SU-DHL-6 (cell line): Measurements from ENCODE around the gene GOLM1.

ENCODE experiments used
- H2AFZ ChIP-seq: fragments of 200-600 bp; sonication (generic); 2 replicates; pipeline ENCODE4 v1.6.1; 2014; ENCODE audit warnings: low read depth, mild to moderate bottlenecking, moderate library complexity, mixed read lengths, antibody characterized with exemption, low read length; ENCODE audit not compliant: severe bottlenecking
- H3F3A ChIP-seq: fragments of 200-600 bp; shearing (Covaris generic); 2 replicates; pipeline ENCODE4 v1.6.0; 2016; ENCODE audit warnings: antibody characterized with exemption, mild to moderate bottlenecking; ENCODE audit not compliant: insufficient read depth
- H3K27ac ChIP-seq: fragments of 200-600 bp; sonication (generic); 2 replicates; pipeline ENCODE4 v1.5.1; 2016; ENCODE audit warnings: low read depth, mild to moderate bottlenecking, low read length, moderate library complexity, mixed read lengths
- H3K27me3 ChIP-seq: fragments of 200-600 bp; sonication (generic), shearing (Covaris generic); 2 replicates; pipeline ENCODE4 v1.6.0; 2014; ENCODE audit warnings: mild to moderate bottlenecking, low read length
- H3K36me3 ChIP-seq: fragments of 200-600 bp; sonication (generic); 2 replicates; pipeline ENCODE4 v1.6.1; 2014; ENCODE audit warnings: mild to moderate bottlenecking, low read length, mixed read lengths
- H3K4me2 ChIP-seq: fragments of 300-600, 200-600 bp; shearing (Covaris generic), sonication (generic); 2 replicates; pipeline ENCODE4 v1.6.0; 2014; ENCODE audit warnings: low read length, low read depth, mild to moderate bottlenecking; ENCODE audit not compliant: poor library complexity, severe bottlenecking
- H3K4me3 ChIP-seq: fragments of 200-600 bp; sonication (generic); 2 replicates; pipeline ENCODE4 v1.5.1; 2014; ENCODE audit warnings: antibody characterized with exemption, low read length, mild to moderate bottlenecking, mixed read lengths; ENCODE audit not compliant: insufficient read depth, poor library complexity, severe bottlenecking
- H3K79me2 ChIP-seq: fragments of 200-600 bp; sonication (generic); 2 replicates; pipeline ENCODE4 v1.6.1; 2014; ENCODE audit warnings: mild to moderate bottlenecking, low read length, moderate library complexity; ENCODE audit not compliant: insufficient read depth
- H3K9ac ChIP-seq: fragments of 200-600 bp; sonication (generic); 2 replicates; pipeline ENCODE4 v1.7.0; 2014; ENCODE audit warnings: mild to moderate bottlenecking, low read length
- H3K9me2 ChIP-seq: fragments of 200-600 bp; sonication (generic); replicated peaks from 2 replicates; pipeline ENCODE4 v1.6.1; 2014; ENCODE audit warnings: low read length; ENCODE audit not compliant: insufficient read depth
- H3K9me3 ChIP-seq: fragments of 200-600 bp; sonication (generic); 2 replicates; pipeline ENCODE4 v1.6.1; 2014; ENCODE audit warnings: low read length, mixed read lengths; ENCODE audit not compliant: insufficient read depth
- H4K20me1 ChIP-seq: fragments of 200-600 bp; sonication (generic); 2 replicates; pipeline ENCODE4 v1.6.1; 2014; ENCODE audit warnings: low read depth, mild to moderate bottlenecking, antibody characterized with exemption, low read length, moderate library complexity, mixed read lengths
- EZH2phosphoT487 ChIP-seq: fragments of 200-600 bp; sonication (generic), shearing (Covaris generic); conservative IDR thresholded peaks from 2 replicates; pipeline ENCODE4 v1.6.1; 2018; ENCODE audit warnings: mild to moderate bottlenecking, antibody characterized with exemption, low read length, moderate library complexity, mixed read lengths
- TF ChIP-seq, protein P1 (sequence below): fragments of 200-600 bp; sonication (generic); IDR thresholded peaks from one replicate; pipeline ENCODE4 v1.5.1; 2017; ENCODE audit warnings: antibody characterized with exemption, mild to moderate bottlenecking, low read length, moderate library complexity; ENCODE audit not compliant: insufficient read depth, poor library complexity, severe bottlenecking

The GOLM1 gene

DNA sequence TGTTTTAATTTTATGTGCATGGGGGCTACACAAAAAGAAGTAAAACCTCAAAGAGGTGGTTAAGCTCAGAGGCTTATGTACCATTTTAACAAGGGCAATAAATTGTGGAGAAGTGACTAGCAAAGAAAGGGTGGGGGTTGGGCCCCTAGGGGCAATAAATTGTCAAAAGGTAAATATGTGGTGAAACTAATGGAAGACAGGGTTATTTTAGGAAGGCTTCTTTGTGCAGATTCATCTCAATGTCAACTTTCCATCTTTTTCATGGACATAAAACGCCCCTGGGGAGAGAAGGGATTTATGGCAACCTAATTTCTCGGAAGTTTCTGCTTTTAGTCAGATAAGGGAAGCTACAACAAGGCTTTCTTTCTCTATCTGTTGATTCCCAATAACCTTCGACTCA lies 42.5 kb upstream of the GOLM1 start:
- Histone ChIP-seq H4K20me1 (no peaks in the 10 kb centered on the region), H3K9me3 (no peaks in the 10 kb centered on the region), H3K4me3 (no peak overlapping the region), H3K27me3 (no peaks in the 10 kb centered on the region), H3K4me2 (no peak overlapping the region), H3K79me2 (no peaks in the 10 kb centered on the region), H3K9ac (no peak overlapping the region), H3K27ac (no peak overlapping the region), H3K36me3 (no peaks in the 10 kb centered on the region), H2AFZ (no peak overlapping the region), H3F3A (no peaks in the 10 kb centered on the region), H3K9me2 (no peaks in the 10 kb centered on the region)
- TF ChIP-seq, protein P1, sequence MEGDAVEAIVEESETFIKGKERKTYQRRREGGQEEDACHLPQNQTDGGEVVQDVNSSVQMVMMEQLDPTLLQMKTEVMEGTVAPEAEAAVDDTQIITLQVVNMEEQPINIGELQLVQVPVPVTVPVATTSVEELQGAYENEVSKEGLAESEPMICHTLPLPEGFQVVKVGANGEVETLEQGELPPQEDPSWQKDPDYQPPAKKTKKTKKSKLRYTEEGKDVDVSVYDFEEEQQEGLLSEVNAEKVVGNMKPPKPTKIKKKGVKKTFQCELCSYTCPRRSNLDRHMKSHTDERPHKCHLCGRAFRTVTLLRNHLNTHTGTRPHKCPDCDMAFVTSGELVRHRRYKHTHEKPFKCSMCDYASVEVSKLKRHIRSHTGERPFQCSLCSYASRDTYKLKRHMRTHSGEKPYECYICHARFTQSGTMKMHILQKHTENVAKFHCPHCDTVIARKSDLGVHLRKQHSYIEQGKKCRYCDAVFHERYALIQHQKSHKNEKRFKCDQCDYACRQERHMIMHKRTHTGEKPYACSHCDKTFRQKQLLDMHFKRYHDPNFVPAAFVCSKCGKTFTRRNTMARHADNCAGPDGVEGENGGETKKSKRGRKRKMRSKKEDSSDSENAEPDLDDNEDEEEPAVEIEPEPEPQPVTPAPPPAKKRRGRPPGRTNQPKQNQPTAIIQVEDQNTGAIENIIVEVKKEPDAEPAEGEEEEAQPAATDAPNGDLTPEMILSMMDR, result no peak
- TF ChIP-seq EZH2phosphoT487, result no peak

DNA sequence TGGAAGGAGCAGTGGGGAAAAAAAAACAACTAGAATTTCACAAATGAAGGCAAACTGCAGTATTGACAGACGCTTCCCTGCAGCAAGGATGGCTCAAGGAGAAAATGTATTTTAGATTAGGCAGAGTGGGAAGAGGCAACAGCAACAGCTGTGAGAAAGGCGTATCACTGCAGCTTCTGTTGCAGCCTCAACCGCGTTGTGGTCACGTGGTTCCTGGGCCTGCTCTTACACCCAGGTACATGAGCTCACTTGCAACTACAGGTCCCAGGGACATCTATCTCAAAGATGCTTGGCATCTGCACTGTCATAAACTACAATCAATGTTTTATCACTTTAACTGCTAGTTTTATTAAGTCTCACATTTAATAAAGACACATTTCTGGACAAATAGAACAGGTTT lies 36.0 kb upstream of the GOLM1 start:
- Histone ChIP-seq H3K9me3 (no peaks in the 10 kb centered on the region), H3K27me3 (no peaks in the 10 kb centered on the region), H3K36me3 (no peaks in the 10 kb centered on the region), H3K79me2 (no peaks in the 10 kb centered on the region), H3F3A (no peaks in the 10 kb centered on the region), H3K4me2 (no peak overlapping the region), H3K9me2 (no peaks in the 10 kb centered on the region), H3K9ac (no peak overlapping the region), H3K27ac (no peak overlapping the region), H3K4me3 (no peak overlapping the region), H2AFZ (no peak overlapping the region), H4K20me1 (no peaks in the 10 kb centered on the region)
- TF ChIP-seq EZH2phosphoT487, result no peak
- TF ChIP-seq, protein P1, result no peak

DNA sequence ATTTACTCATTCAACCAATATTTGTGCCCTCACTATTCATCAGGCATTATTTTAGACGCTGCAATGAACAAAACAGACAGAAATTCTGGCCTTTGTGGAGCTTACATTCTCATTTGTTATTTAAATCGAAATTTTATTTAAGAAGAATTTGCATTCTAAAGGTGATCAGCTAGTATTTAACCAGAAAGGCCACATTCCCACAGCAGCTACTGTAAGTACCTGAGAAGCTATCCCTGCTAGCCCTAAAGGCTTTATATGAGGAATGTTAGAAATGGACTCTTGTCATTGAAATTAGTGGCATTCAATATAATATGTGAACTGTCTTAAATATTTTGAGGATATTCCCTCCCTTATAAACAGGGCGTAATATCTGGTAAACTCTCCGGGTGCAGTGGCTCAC lies 35.0 kb upstream of the GOLM1 start:
- Histone ChIP-seq H3K4me2 (no peak overlapping the region), H3K9ac (no peak overlapping the region), H3K4me3 (no peak overlapping the region), H4K20me1 (no peaks in the 10 kb centered on the region), H3F3A (no peaks in the 10 kb centered on the region), H2AFZ (no peak overlapping the region), H3K27me3 (no peaks in the 10 kb centered on the region), H3K9me3 (no peaks in the 10 kb centered on the region), H3K79me2 (no peaks in the 10 kb centered on the region), H3K9me2 (no peaks in the 10 kb centered on the region), H3K27ac (no peak overlapping the region), H3K36me3 (no peaks in the 10 kb centered on the region)
- no peak for TF ChIP-seq EZH2phosphoT487
- TF ChIP-seq, protein P1, result no peak

- Histone ChIP-seq H3K9me3 (no peaks in the 10 kb centered on the region), H2AFZ (no peak overlapping the region), H3K4me2 (no peak overlapping the region), H3F3A (no peaks in the 10 kb centered on the region), H4K20me1 (no peaks in the 10 kb centered on the region), H3K9me2 (no peaks in the 10 kb centered on the region), H3K27me3 (no peaks in the 10 kb centered on the region), H3K27ac (no peak overlapping the region), H3K9ac (no peak overlapping the region), H3K4me3 (no peak overlapping the region), H3K36me3 (no peaks in the 10 kb centered on the region), H3K79me2 (no peaks in the 10 kb centered on the region)
- TF ChIP-seq, protein P1, result no peak
- TF ChIP-seq EZH2phosphoT487, result no peak
Measured at GRCh38 chr9:86128235-86128822, 29.0 kb upstream of the GOLM1 start.
